Endothelial cell of umbilical vein (primary cell): ENCODE results near the gene RBM26. TPM values are rescaled to one million over a fixed set of nuclear protein-coding genes. Genes with fewer than 3 reads are reported as not detected.

Experiments used
- BruUV-seq: library from RNA; stranded (reverse); fragments of 400-500 nt; replicated peaks from 2 replicates; lab custom pipeline; 2021; lab: Mats Ljungman, UMichigan
- CTCF ChIA-PET: fragments of 300-600, 350-600 bp; sonication (Branson Sonifier 250); formaldehyde crosslinking; loops from one replicate; lab custom pipeline; 2021; ENCODE audit warnings: antibody characterized with exemption, inconsistent platforms; lab: Charles Lee
- POLR2A ChIA-PET: fragments of 300-600, 350-600 bp; sonication (Branson Sonifier 250); formaldehyde crosslinking; loops from one replicate; lab custom pipeline; 2021; ENCODE audit warnings: antibody characterized with exemption, inconsistent platforms; lab: Charles Lee
- DNase-seq: peaks from one replicate; pipeline ENCODE4 v3.0.0-alpha.2; 2011; ENCODE audit warnings: low read depth, low spot score
- FAIRE-seq: peaks from 2 replicates; lab custom pipeline; 2011; peaks lifted over from hg19 to GRCh38; lab: Jason Lieb, UNC
- H2AFZ ChIP-seq: 2 replicates; pipeline ENCODE4 v1.6.0; 2012; ENCODE audit warnings: low read depth, low read length, control low read depth, inconsistent platforms
- H3K27ac ChIP-seq: 2 replicates; pipeline ENCODE4 v1.5.1; 2011; ENCODE audit warnings: low read depth, mild to moderate bottlenecking, control low read depth, low read length, moderate library complexity; ENCODE audit not compliant: insufficient read depth
- H3K27me3 ChIP-seq, 2 experiments: 2 replicates each; pipeline versions ENCODE4 v1.6.0 to v1.6.1; 2011; ENCODE audit warnings: low read length in 2 of 2, mixed read lengths in 1 of 2; ENCODE audit not compliant: control insufficient read depth in 2 of 2, insufficient read depth in 2 of 2
- H3K36me3 ChIP-seq, 2 experiments: 2 replicates in 1 of 2; 3 replicates in 1 of 2; pipeline ENCODE4 v1.5.1; 2011; ENCODE audit warnings: low read length in 2 of 2, mild to moderate bottlenecking in 1 of 2, moderate library complexity in 1 of 2; ENCODE audit not compliant: control insufficient read depth in 2 of 2, insufficient read depth in 2 of 2; ENCODE audit errors: extremely low read depth in 1 of 2
- H3K4me1 ChIP-seq: 3 replicates; pipeline ENCODE4 v1.5.1; 2011; ENCODE audit warnings: mild to moderate bottlenecking, low read length; ENCODE audit not compliant: control insufficient read depth, insufficient read depth; ENCODE audit errors: extremely low read depth
- H3K4me2 ChIP-seq: 2 replicates; pipeline ENCODE4 v1.6.1; 2011; ENCODE audit warnings: low read length, control low read depth, mixed read lengths; ENCODE audit not compliant: insufficient read depth
- H3K4me3 ChIP-seq, 3 experiments: fragments of 200-600 bp in 1 of 3; sonication (generic), shearing (Covaris generic) in 1 of 3; replicated peaks in 1 of 3; 2 replicates each; pipeline ENCODE4 v1.5.1; 2011 to 2016; ENCODE audit warnings: control low read depth in 3 of 3, low read length in 3 of 3, mild to moderate bottlenecking in 2 of 3, inconsistent platforms in 1 of 3, low read depth in 1 of 3, moderate library complexity in 1 of 3; ENCODE audit not compliant: insufficient read depth in 1 of 3
- H3K79me2 ChIP-seq: 2 replicates; pipeline ENCODE4 v1.6.0; 2012; ENCODE audit warnings: low read length, inconsistent platforms; ENCODE audit not compliant: control insufficient read depth, insufficient read depth
- H3K9ac ChIP-seq: replicated peaks from 2 replicates; pipeline ENCODE3; 2011; ENCODE audit warnings: low read length, control low read depth; ENCODE audit not compliant: insufficient read depth; ENCODE audit errors: extremely low read depth
- H3K9me1 ChIP-seq: replicated peaks from 3 replicates; pipeline ENCODE4 v1.6.0; 2011; ENCODE audit warnings: mild to moderate bottlenecking, low read length; ENCODE audit not compliant: control insufficient read depth, insufficient read depth; ENCODE audit errors: extremely low read depth
- H3K9me3 ChIP-seq: replicated peaks from 2 replicates; pipeline ENCODE4 v1.5.1; 2012; ENCODE audit warnings: low read length, inconsistent platforms; ENCODE audit not compliant: control insufficient read depth, insufficient read depth
- H4K20me1 ChIP-seq: replicated peaks from 2 replicates; pipeline ENCODE3; 2011; ENCODE audit warnings: mild to moderate bottlenecking, low read length; ENCODE audit not compliant: control insufficient read depth, insufficient read depth; ENCODE audit errors: extremely low read depth
- EZH2 ChIP-seq: IDR thresholded peaks from 2 replicates; pipeline ENCODE4 v1.6.1; 2012; ENCODE audit warnings: borderline replicate concordance, low read depth, mild to moderate bottlenecking, moderate library complexity, low read length, inconsistent platforms; ENCODE audit not compliant: severe bottlenecking
- FOS ChIP-seq: IDR thresholded peaks from 2 replicates; pipeline ENCODE4 v1.6.1; 2011; ENCODE audit warnings: mild to moderate bottlenecking, low read length, moderate library complexity, borderline replicate concordance; ENCODE audit not compliant: insufficient read depth
- GATA2 ChIP-seq: IDR thresholded peaks from 2 replicates; pipeline ENCODE4 v1.7.0; 2011; ENCODE audit warnings: low read depth, mild to moderate bottlenecking, moderate library complexity, mixed read lengths, low read length; ENCODE audit not compliant: insufficient read length, insufficient read depth
- JUN ChIP-seq: IDR thresholded peaks from 2 replicates; pipeline ENCODE4 v1.6.1; 2011; ENCODE audit warnings: borderline replicate concordance, low read depth; ENCODE audit not compliant: insufficient read length, insufficient read depth
- MYC ChIP-seq: IDR thresholded peaks from one replicate; pipeline ENCODE4 v1.6.1; 2011; ENCODE audit warnings: mild to moderate bottlenecking, low read depth, low read length
- POLR2A ChIP-seq: IDR thresholded peaks from 2 replicates; pipeline ENCODE4 v1.6.1; 2012; ENCODE audit warnings: low read depth, mild to moderate bottlenecking, control low read depth, low read length
- POLR2AphosphoS5 ChIP-seq: IDR thresholded peaks from 2 replicates; pipeline ENCODE4 v1.6.1; 2012; ENCODE audit warnings: low read depth, mild to moderate bottlenecking, control low read depth, low read length, moderate library complexity; ENCODE audit not compliant: insufficient read depth
- dilution Hi-C: fragments of 300-500 bp; cut with MboI; formaldehyde crosslinking; loops from one replicate; pipeline ENCODE4 v1.15.0; 2019; ENCODE audit warnings: low sequenced_read_pairs; ENCODE audit not compliant: extremely low pct_ligation_motif_present
- intact Hi-C: fragments of 100-400 bp; cut with micrococcal nuclease; formaldehyde crosslinking; loops from one replicate; pipeline ENCODE4 v1.10.0; 2022
- polyA plus RNA-seq, 4 experiments: library from polyadenylated mRNA; depleted of rRNA in 3 of 4; stranded (reverse) in 3 of 4; unstranded in 1 of 4; fragments of >200 nt; gene quantifications; 2 replicates each; pipeline versions ENCODE4 v1.2.1 to v1.2.3, GENCODE V29; 2011 to 2012; ENCODE audit warnings: missing spikeins in 1 of 4
- total RNA-seq: library from RNA; stranded (reverse); gene quantifications from 2 replicates; pipeline ENCODE4 v1.2.3, GENCODE V29; 2021
- TF ChIP-seq, protein P1 (sequence below): IDR thresholded peaks from 2 replicates; pipeline ENCODE4 v1.6.1; 2011; ENCODE audit not compliant: insufficient read depth, insufficient read length
- TF ChIP-seq, protein P2 (sequence below), 2 donors: IDR thresholded peaks; 1 replicate in 1 of 2; 2 replicates in 1 of 2; pipeline ENCODE4 v1.5.1; 2011; ENCODE audit warnings: low read length in 2 of 2, mild to moderate bottlenecking in 2 of 2, moderate library complexity in 2 of 2, control low read depth in 1 of 2, inconsistent platforms in 1 of 2, low read depth in 1 of 2; ENCODE audit not compliant: insufficient read depth in 1 of 2; ENCODE audit errors: extremely low read depth in 1 of 2

RBM26 gene
- total and polyA plus RNA-seq, 2 donors (not counting 3 experiments of a cell fraction or from before 2014, with no cell fraction given), result 14.8 to 54.3 TPM

DNA sequence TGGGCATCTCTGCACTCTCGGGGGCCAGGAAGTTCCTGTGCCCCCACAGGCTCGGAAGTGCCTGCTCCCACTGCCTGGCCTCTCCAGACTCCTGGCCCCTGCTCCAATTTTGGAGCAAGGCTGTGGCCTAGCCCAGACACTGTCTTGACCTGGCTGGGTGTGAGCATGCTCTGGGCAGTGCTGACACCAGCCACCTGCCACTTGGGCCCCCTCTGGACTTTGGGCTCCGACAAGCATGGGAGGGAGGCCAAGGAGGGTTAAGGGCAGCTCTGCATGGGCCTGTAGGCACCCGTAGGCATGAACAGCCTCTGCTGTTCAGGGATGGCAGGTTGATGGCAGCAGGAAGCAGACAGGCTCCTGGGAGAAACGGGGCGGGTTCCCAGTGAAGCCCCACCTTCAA is 26.0 kb upstream of the RBM26 start:
- Histone ChIP-seq H3K4me1 (no peaks in the 10 kb centered on the region), H3K9ac (no peak overlapping the region), H4K20me1 (no peaks in the 10 kb centered on the region), H3K9me1 (no peaks in the 10 kb centered on the region), H3K36me3 (no peaks in the 10 kb centered on the region), H2AFZ (no peak overlapping the region), H3K27ac (no peak overlapping the region), H3K4me2 (no peak overlapping the region), H3K27me3 (no peaks in the 10 kb centered on the region), H3K4me3 (no peak overlapping the region), H3K9me3 (no peaks in the 10 kb centered on the region), H3K79me2 (no peaks in the 10 kb centered on the region)
- no TSS peak for BruUV-seq
- no peak for DNase-seq
- ChIA-PET POLR2A (interaction anchor here (1.1 kb wide), 1 partner anchor 105 kb away, joined by 3 read pairs; no protein-coding TSS in a partner anchor), CTCF (interaction anchor here (0.6 to 6.2 kb wide), 4 partner anchors 8 to 111 kb away, joined by 3 to 54 read pairs (median 22); no protein-coding TSS in a partner anchor)
- intact Hi-C loops, result no loop called here
- TF ChIP-seq POLR2A, result no peak
- TF ChIP-seq, protein P1, sequence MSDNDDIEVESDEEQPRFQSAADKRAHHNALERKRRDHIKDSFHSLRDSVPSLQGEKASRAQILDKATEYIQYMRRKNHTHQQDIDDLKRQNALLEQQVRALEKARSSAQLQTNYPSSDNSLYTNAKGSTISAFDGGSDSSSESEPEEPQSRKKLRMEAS, result no peak
- no peak for TF ChIP-seq POLR2AphosphoS5
- TF ChIP-seq FOS, result no peak
- TF ChIP-seq, protein P2, sequence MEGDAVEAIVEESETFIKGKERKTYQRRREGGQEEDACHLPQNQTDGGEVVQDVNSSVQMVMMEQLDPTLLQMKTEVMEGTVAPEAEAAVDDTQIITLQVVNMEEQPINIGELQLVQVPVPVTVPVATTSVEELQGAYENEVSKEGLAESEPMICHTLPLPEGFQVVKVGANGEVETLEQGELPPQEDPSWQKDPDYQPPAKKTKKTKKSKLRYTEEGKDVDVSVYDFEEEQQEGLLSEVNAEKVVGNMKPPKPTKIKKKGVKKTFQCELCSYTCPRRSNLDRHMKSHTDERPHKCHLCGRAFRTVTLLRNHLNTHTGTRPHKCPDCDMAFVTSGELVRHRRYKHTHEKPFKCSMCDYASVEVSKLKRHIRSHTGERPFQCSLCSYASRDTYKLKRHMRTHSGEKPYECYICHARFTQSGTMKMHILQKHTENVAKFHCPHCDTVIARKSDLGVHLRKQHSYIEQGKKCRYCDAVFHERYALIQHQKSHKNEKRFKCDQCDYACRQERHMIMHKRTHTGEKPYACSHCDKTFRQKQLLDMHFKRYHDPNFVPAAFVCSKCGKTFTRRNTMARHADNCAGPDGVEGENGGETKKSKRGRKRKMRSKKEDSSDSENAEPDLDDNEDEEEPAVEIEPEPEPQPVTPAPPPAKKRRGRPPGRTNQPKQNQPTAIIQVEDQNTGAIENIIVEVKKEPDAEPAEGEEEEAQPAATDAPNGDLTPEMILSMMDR (IDR thresholded peaks at IDR 0.05; ENCODE audit: extremely low read depth in 1 of 2, insufficient read depth in 1 of 2, low read depth in 1 of 2, low read length in 2 of 2), result no peak
- no peak for TF ChIP-seq MYC
- TF ChIP-seq JUN, result no peak
- no peak for TF ChIP-seq EZH2
- no peak for TF ChIP-seq GATA2
- FAIRE-seq, result no peak
- dilution Hi-C loops, result no loop called here
